Uterus (tissue), 4 donors: ENCODE data around the gene CC2D1A. TPM values are rescaled to one million over a fixed set of nuclear protein-coding genes. Genes with fewer than 3 reads are reported as not detected.
A peak's percentile ranks its signal among the peaks of the same experiment; 100 is the strongest.

Source experiments
- DNase-seq, 2 donors: peaks; one replicate each; pipeline ENCODE4 v3.0.0-alpha.2; 2019 to 2020
- H3K27ac ChIP-seq, 2 donors: fragments of 200-600 bp; sonication (generic); 1 replicate in 1 of 2; 2 replicates in 1 of 2; pipeline ENCODE4 v1.5.1; 2016 to 2018
- H3K27me3 ChIP-seq, 2 donors: fragments of 200-600 bp; sonication (generic); one replicate each; pipeline ENCODE4 v1.5.1; 2018 to 2019; ENCODE audit warnings: control low read depth in 1 of 2
- H3K36me3 ChIP-seq, 2 donors: fragments of 200-600 bp; sonication (generic); one replicate each; pipeline ENCODE4 v1.5.1; 2019; ENCODE audit warnings: control low read depth in 1 of 2
- H3K4me1 ChIP-seq, 2 donors: fragments of 200-600 bp; sonication (generic); one replicate each; pipeline ENCODE4 v1.5.1; 2018 to 2019; ENCODE audit warnings: control low read depth in 1 of 2
- H3K4me3 ChIP-seq, 2 donors: fragments of 200-600 bp; sonication (generic); 1 replicate in 1 of 2; 2 replicates in 1 of 2; pipeline ENCODE4 v1.5.1; 2018 to 2019; ENCODE audit warnings: mild to moderate bottlenecking in 1 of 2
- H3K9me3 ChIP-seq, 2 donors: fragments of 200-600 bp; sonication (generic); one replicate each; pipeline ENCODE4 v1.5.1; 2019; ENCODE audit warnings: control low read depth in 1 of 2
- CTCF ChIP-seq, 4 experiments: fragments of 200-600 bp in 2 of 4; fragments of 450-650 bp in 2 of 4; sonication (generic) in 2 of 4; IDR thresholded peaks; one replicate each; pipeline ENCODE4 v1.5.1; 2016 to 2019; ENCODE audit warnings: antibody characterized with exemption in 4 of 4, mild to moderate bottlenecking in 2 of 4, moderate library complexity in 1 of 4
- POLR2A ChIP-seq, 2 donors: fragments of 450-650 bp; IDR thresholded peaks; one replicate each; pipeline ENCODE4 v1.6.1; 2016; ENCODE audit warnings: antibody characterized with exemption in 2 of 2, mild to moderate bottlenecking in 1 of 2, moderate library complexity in 1 of 2
- intact Hi-C: fragments of 100-400 bp; cut with DNase I; formaldehyde crosslinking; loops from one replicate; pipeline ENCODE4 v1.15.1; 2023; ENCODE audit warnings: low total_unique reads
- total RNA-seq, 4 donors: library from RNA; depleted of rRNA in 3 of 4; stranded (reverse); fragments of >200 nt in 3 of 4; gene quantifications; one replicate each; pipeline versions ENCODE4 v1.1.0 to v1.2.4, GENCODE V29; 2014 to 2023
- donor health status: DM: yes; HTN: yes; CAD: no.

Gene CC2D1A
- total RNA-seq, 4 donors from 2014 or later = 3.2 to 44.4 (median 13.2) TPM

- Histone ChIP-seq H3K9me3 (no peaks in the 10 kb centered on the region), H3K27ac (no peak overlapping the region), H3K4me1 (no peaks in the 10 kb centered on the region), H3K4me3 (no peak overlapping the region), H3K36me3 (no peaks in the 10 kb centered on the region), H3K27me3 (no peaks in the 10 kb centered on the region)
- intact Hi-C loops = no loop called here
- TF ChIP-seq POLR2A (IDR thresholded peaks at IDR 0.05) (no peak), CTCF (IDR thresholded peaks at IDR 0.05) (no peak)
- no peak for DNase-seq
These were observed 40.4 kb downstream of the CC2D1A start for GRCh38 chr19:13946414-13946813.

- H3K36me3 ChIP-seq = no peaks in the 10 kb centered on the region
- TF ChIP-seq POLR2A (IDR thresholded peaks at IDR 0.05) (no peak), CTCF (IDR thresholded peaks at IDR 0.05) (no peak)
- H3K27ac ChIP-seq = no peak overlapping the region
- intact Hi-C loops = no loop called here
- DNase-seq = no peak
- no peak overlapping the region for H3K4me3 ChIP-seq
- H3K27me3 ChIP-seq = no peaks in the 10 kb centered on the region
- peaks cover 0 to 3% of the 10 kb centered on the region in 2 donors for H3K4me1 ChIP-seq
- H3K9me3 ChIP-seq = no peaks in the 10 kb centered on the region
These were observed 45.0 kb downstream of the CC2D1A start for GRCh38 chr19:13951043-13951442.

- Histone ChIP-seq H3K36me3 (no peaks in the 10 kb centered on the region), H3K9me3 (no peaks in the 10 kb centered on the region), H3K4me1 (peaks cover 0 to 3% of the 10 kb centered on the region in 2 donors), H3K27ac (peak overlapping the region; percentile 43 to 48), H3K27me3 (no peaks in the 10 kb centered on the region), H3K4me3 (peak overlapping the region; percentile 35 to 36)
- DNase-seq = no peak
- intact Hi-C loops = no loop called here
- TF ChIP-seq CTCF (IDR thresholded peaks at IDR 0.05) = no peak
- no peak for TF ChIP-seq POLR2A (IDR thresholded peaks at IDR 0.05)
These were observed 45.8 kb downstream of the CC2D1A start for GRCh38 chr19:13951799-13952153.

GRCh38 chr19:13952154-13952930 is 46.3 kb downstream of the CC2D1A start, which contains the start of gene DCAF15:
Gene DCAF15 (plus strand): TSS chr19:13952509. CDS start chr19:13952513, 4 bp downstream.
- Histone ChIP-seq H3K9me3 (no peaks in the 10 kb centered on the region), H3K36me3 (no peaks in the 10 kb centered on the region), H3K4me1 (peaks cover 0 to 3% of the 10 kb centered on the region in 2 donors), H3K4me3 (peak within 1 kb of the TSS; percentile 69 to 72), H3K27me3 (no peaks in the 10 kb centered on the region), H3K27ac (peak within 1 kb of the TSS; percentile 47 to 81)
- intact Hi-C loops = no loop called here
- DNase-seq = peak; percentile 99
- TF ChIP-seq CTCF (IDR thresholded peaks at IDR 0.05) = peak in 1 of 4 experiments; percentile 12
- TF ChIP-seq POLR2A (IDR thresholded peaks at IDR 0.05) = peak; percentile 14 to 48

- no peak for DNase-seq
- Histone ChIP-seq H3K9me3 (no peaks in the 10 kb centered on the region), H3K4me1 (peaks cover 0 to 3% of the 10 kb centered on the region in 2 donors), H3K36me3 (no peaks in the 10 kb centered on the region), H3K27ac (peak overlapping the region; percentile 47 to 81), H3K27me3 (no peaks in the 10 kb centered on the region), H3K4me3 (peak overlapping the region; percentile 69 to 72)
- intact Hi-C loops = no loop called here
- TF ChIP-seq CTCF (IDR thresholded peaks at IDR 0.05) (no peak), POLR2A (IDR thresholded peaks at IDR 0.05) (no peak)
These were observed 47.0 kb downstream of the CC2D1A start for GRCh38 chr19:13952931-13953531.
